AG04450 (cell line): Measurements from ENCODE around the gene TCAF1. TPM values are rescaled to one million over a fixed set of nuclear protein-coding genes. Genes with fewer than 3 reads are reported as not detected.
"Not testable (repeated sequence)": the region's sequence is repeated elsewhere in the genome, so short reads cannot be mapped to it uniquely, and the experiment has no call there.

Experiments
- CTCF ChIA-PET: fragments of 300-600, 350-600 bp; formaldehyde crosslinking; extraction: SDS; loops from one replicate; lab custom pipeline; 2022; ENCODE audit warnings: antibody characterized with exemption, inconsistent platforms; lab: Charles Lee
- POLR2A ChIA-PET: fragments of 350-600 bp; formaldehyde crosslinking; extraction: SDS; loops from one replicate; lab custom pipeline; 2021; ENCODE audit warnings: antibody characterized with exemption, inconsistent platforms; lab: Yijun Ruan, JAX
- DNase-seq: peaks from one replicate; pipeline ENCODE4 v3.0.0-alpha.2; 2011; ENCODE audit warnings: low read depth, low spot score
- H3K27ac ChIP-seq: one replicate; pipeline ENCODE4 v1.5.1; 2012; ENCODE audit warnings: low read depth, low read length, control low read depth
- H3K27me3 ChIP-seq: one replicate; pipeline ENCODE4 v1.6.0; 2012; ENCODE audit warnings: low read length; ENCODE audit not compliant: control insufficient read depth, insufficient read depth
- H3K4me3 ChIP-seq: 2 replicates; pipeline ENCODE4 v1.5.1; 2011; ENCODE audit warnings: mild to moderate bottlenecking, low read depth, low read length, control low read depth
- H3K9me3 ChIP-seq: 2 replicates; pipeline ENCODE4 v1.5.1; 2012; ENCODE audit warnings: low read length; ENCODE audit not compliant: control insufficient read depth, insufficient read depth
- polyA plus RNA-seq: library from polyadenylated mRNA; depleted of rRNA; stranded (reverse); fragments of >200 nt; gene quantifications from 2 replicates; pipeline ENCODE4 v1.2.3, GENCODE V29; 2011; rRNA removed

Gene TCAF1
- polyA plus RNA-seq, 1 experiment: 61.3 TPM

DNA sequence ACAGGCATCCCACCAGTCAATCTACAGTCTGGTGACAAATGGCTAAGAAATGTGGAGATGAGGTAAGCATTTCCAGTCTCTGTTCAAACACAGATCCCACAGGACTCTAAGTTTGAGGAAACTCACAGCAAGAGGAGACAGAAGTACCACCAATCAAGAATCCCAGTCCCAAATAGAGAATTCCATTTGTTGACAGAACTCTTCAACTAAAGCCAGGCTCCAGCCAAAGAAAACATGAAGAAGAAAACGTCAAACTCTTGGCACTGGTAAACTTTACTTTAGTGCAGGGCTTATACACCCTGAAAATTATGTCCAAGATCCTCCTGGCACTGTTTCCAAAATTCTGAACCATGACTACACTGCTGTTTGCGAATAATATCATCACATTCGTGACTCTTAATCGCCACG is 95.3 kb downstream of the TCAF1 start:
- CTCF ChIA-PET, H3K9me3 ChIP-seq, H3K27ac ChIP-seq, H3K4me3 ChIP-seq, H3K27me3 ChIP-seq, DNase-seq, POLR2A ChIA-PET: not testable (repeated sequence)

Other genes starting within 250 kb of the TCAF1 start
- gene CTAGE6, start 144.5 kb downstream of the TCAF1 start, polyA plus RNA-seq: not detected in 2 replicates
- not detected in 2 replicates for gene OR2F2, start 33.1 kb upstream of the TCAF1 start, polyA plus RNA-seq
- gene OR2F1, start 52.7 kb upstream of the TCAF1 start, polyA plus RNA-seq: not detected in 2 replicates
- gene OR6B1, start 98.1 kb upstream of the TCAF1 start, polyA plus RNA-seq: not detected in 2 replicates
- not detected in 2 replicates for gene OR2A5, start 146.8 kb upstream of the TCAF1 start, polyA plus RNA-seq
- gene OR2A25, start 167.6 kb upstream of the TCAF1 start, polyA plus RNA-seq: not detected in 2 replicates
- gene OR2A12, start 184.1 kb upstream of the TCAF1 start, polyA plus RNA-seq: not detected in 2 replicates
- gene OR2A2, start 207.4 kb upstream of the TCAF1 start, polyA plus RNA-seq: not detected in 2 replicates
- not detected in 2 replicates for gene OR2A14, start 221.0 kb upstream of the TCAF1 start, polyA plus RNA-seq